Right ventricle myocardium inferior (tissue), 1 donor: ENCODE measurements around the gene PSG5. TPM values are rescaled to one million over a fixed set of nuclear protein-coding genes. Genes with fewer than 3 reads are reported as not detected.
"Not testable (repeated sequence)": the region's sequence is repeated elsewhere in the genome, so short reads cannot be mapped to it uniquely, and the experiment has no call there.

ENCODE experiments used
- ATAC-seq: fragments of 200-7000 bp; cut with Tn5 transposase; one replicate; pipeline ENCODE4 v1.9.1; 2020; ENCODE audit warnings: mild to moderate bottlenecking, moderate library complexity
- DNase-seq: peaks from one replicate; pipeline ENCODE4 v3.0.0; 2021; ENCODE audit errors: missing footprints
- intact Hi-C: fragments of 100-400 bp; cut with DNase I; formaldehyde crosslinking; loops from one replicate; pipeline ENCODE4 v1.11.0; 2022
- long read RNA-seq: library from polyadenylated mRNA; unstranded; transcript quantifications from one replicate; pipeline ENCODE4 v2.0.0, GENCODE V29; 2021
- total RNA-seq: library from RNA; stranded (reverse); fragmentation: NEBNext Ultra II Directional; extraction: Animal tissue kit (Norgen Biotek cat#: 25700); gene quantifications from one replicate; pipeline ENCODE4 v1.2.1, GENCODE V29; 2021
- donor health status: DM: no; HTN: yes; CAD: no; lungs with severe emphysema.

PSG5 gene
- total RNA-seq, result not detected
- long read RNA-seq, result 0 reads

DNA sequence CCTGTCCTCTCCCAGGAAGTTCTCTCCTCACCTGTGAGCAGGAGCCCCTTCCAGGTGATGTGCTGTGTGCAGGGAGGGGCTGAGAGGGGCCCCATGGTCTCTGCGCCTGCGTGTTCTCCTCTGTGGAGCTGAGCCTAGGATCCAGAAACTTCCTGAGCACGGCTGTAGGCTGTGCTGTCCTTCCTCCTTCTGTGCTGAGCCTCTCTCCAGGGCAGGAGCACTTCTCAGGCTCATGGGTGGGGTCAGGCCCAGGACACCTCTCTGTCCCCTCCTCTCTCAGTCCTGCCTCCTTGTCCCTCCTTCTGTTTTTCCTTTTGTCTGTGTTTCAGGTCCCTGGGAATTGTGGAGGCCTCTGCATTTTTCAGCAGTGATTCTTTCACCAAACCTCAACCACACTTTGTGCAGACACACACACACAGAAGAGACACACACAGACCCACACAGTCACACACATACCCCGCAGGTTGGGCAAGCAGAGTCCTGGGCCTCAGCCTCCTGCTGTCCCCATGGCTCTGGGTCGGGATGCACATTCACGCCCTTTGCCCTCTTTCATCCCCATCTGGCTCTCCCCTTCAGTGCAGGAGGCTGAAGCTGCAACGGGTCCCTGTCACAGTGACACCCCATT, at the start of gene PSG5:
TSS of gene PSG5 (minus strand) at position 226 of the 625 bp plus-strand sequence. CDS start at position 95, 131 bp downstream.
- DNase-seq, intact Hi-C loops, ATAC-seq: not testable (repeated sequence)

- ATAC-seq, intact Hi-C loops, DNase-seq: not testable (repeated sequence)
These were observed 49.4 kb upstream of the PSG5 start for GRCh38 chr19:43235686-43236085.

GRCh38 chr19:43229315-43229714, 43.0 kb upstream of the PSG5 start:
- ATAC-seq, result no peak
- intact Hi-C loops, result no loop called here
- no peak for DNase-seq

GRCh38 chr19:43228730-43229129, 42.4 kb upstream of the PSG5 start:
- DNase-seq, ATAC-seq, intact Hi-C loops: not testable (repeated sequence)

- intact Hi-C loops, ATAC-seq, DNase-seq: not testable (repeated sequence)
These were observed 40.6 kb upstream of the PSG5 start for GRCh38 chr19:43226986-43227385.

DNA sequence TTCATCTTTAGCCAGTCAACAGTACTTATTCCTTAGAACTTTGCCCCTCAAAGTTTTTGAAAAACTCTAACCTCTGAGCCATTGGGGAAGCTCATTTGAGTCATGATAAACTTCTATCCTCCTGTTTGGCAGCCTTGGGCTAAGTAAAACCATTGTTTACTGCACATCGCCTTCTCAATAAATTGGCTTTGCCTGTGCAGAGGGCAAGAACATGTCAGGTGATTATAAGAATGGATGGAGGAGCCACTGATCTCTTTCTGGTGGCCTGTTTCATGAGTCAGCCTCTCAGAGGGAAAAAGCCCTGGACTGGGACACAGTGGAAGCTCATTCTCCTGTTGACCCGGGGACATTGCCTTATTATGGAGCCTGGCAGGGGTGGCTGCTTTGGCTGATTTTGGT, 38.5 kb upstream of the PSG5 start:
- no peak for ATAC-seq
- DNase-seq, result no peak
- intact Hi-C loops, result no loop called here

- DNase-seq, intact Hi-C loops, ATAC-seq: not testable (repeated sequence)
These were observed 38.0 kb upstream of the PSG5 start for GRCh38 chr19:43224201-43224854.

- intact Hi-C loops, DNase-seq, ATAC-seq: not testable (repeated sequence)
These were observed 35.6 kb upstream of the PSG5 start for GRCh38 chr19:43221891-43222290.

GRCh38 chr19:43219136-43219535, 32.8 kb upstream of the PSG5 start:
- DNase-seq, ATAC-seq, intact Hi-C loops: not testable (repeated sequence)

- DNase-seq, intact Hi-C loops, ATAC-seq: not testable (repeated sequence)
These were observed 29.5 kb upstream of the PSG5 start for GRCh38 chr19:43215881-43216280.

GRCh38 chr19:43207991-43208390, 21.7 kb upstream of the PSG5 start:
- intact Hi-C loops, result no loop called here
- ATAC-seq, result no peak
- no peak for DNase-seq

DNA sequence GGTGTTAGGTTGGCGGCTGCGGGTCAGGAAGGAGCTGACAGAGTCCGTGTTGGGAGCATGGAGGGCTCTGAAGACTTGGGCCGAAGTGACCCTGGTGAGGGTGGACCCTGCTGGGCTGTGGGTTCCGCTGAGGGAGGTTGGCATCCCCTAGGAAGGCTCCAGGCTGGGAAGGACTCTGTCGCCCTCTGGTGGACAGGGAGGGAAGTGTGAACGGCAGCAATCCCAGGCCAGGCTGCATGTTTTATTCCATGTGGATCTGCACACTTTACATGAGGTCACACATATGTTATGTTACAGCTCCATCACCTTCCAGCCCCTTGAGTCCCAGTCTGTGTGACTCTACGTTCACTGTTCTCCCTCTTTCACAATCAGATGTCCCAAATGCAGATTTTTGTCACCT, 20.8 kb upstream of the PSG5 start:
- ATAC-seq, intact Hi-C loops, DNase-seq: not testable (repeated sequence)

DNA sequence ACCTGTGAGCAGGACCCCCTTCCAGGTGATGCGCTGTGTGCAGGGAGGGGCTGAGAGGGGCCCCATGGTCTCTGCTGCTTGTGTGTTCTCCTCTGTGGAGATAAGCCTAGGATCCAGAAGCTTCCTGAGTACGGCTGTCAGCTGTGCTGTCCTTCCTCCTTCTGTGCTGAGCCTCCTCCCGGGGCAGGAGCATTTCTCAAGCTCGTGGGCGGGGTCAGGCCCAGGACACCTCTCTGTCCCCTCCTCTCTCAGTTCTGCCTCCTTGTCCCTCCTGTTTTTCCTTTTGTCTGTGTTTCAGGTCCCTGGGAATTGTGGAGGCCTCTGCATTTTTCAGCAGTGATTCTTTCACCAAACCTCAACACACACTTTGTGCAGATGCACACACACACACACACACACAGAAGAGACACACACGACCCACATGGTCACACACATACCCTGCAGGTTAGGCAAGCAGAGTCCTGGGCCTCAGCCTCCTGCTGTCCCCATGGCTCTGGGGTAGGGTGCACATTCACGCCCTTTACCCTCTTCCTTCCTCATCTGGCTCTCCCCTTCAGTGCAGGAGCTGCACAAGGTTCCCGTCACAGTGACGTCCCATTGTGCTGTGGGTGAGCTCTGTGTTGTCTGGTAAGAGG, 19.3 kb upstream of the PSG5 start, which contains the start of gene PSG4:
TSS of gene PSG4 (minus strand) at position 168 of the 635 bp plus-strand sequence. CDS start at position 66, 102 bp downstream.
- DNase-seq, intact Hi-C loops, ATAC-seq: not testable (repeated sequence)

GRCh38 chr19:43203611-43204010, 17.3 kb upstream of the PSG5 start:
- DNase-seq, ATAC-seq, intact Hi-C loops: not testable (repeated sequence)

GRCh38 chr19:43201891-43202290, 15.6 kb upstream of the PSG5 start:
- DNase-seq, ATAC-seq: not testable (repeated sequence)

DNA sequence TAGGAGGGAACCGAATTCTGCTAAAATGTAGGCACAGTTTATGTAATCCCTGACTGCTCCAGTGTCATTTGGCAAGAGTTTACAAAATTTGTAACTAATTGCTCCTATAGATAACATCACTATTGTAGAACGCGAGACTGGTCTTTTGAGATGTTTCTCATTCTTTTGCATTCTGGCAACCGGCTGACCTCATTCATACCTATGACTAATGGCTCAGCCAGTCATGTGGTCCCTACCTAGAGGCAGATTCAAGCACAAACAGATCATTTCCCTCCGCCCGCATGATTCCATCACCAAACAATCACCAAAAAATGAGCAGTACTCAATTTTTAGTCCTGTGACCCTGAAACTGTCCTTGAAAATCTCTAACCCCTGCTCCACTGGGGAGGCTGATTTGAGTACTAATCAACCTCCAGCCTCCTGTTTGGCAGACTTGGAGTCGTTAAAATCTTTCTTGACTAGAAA, 15.0 kb upstream of the PSG5 start:
- ATAC-seq, intact Hi-C loops, DNase-seq: not testable (repeated sequence)

More at GRCh38 chr19:43201891-43202290, 15.6 kb upstream of the PSG5 start:
- intact Hi-C loops, result not testable (repeated sequence)

- ATAC-seq, intact Hi-C loops: not testable (repeated sequence)
These were observed 12.5 kb upstream of the PSG5 start for GRCh38 chr19:43198686-43199419.

GRCh38 chr19:43197666-43198397, 11.5 kb upstream of the PSG5 start:
- ATAC-seq, intact Hi-C loops, DNase-seq: not testable (repeated sequence)

More at GRCh38 chr19:43198686-43199419, 12.5 kb upstream of the PSG5 start:
- DNase-seq, result not testable (repeated sequence)
